ENCODE measurements around the gene USP46. TPM values are rescaled to one million over a fixed set of nuclear protein-coding genes. Genes with fewer than 3 reads are reported as not detected.

USP46 gene, protein sequence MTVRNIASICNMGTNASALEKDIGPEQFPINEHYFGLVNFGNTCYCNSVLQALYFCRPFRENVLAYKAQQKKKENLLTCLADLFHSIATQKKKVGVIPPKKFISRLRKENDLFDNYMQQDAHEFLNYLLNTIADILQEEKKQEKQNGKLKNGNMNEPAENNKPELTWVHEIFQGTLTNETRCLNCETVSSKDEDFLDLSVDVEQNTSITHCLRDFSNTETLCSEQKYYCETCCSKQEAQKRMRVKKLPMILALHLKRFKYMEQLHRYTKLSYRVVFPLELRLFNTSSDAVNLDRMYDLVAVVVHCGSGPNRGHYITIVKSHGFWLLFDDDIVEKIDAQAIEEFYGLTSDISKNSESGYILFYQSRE
- 21.3 and 29.8 TPM in 2 replicates for total RNA-seq (2014; rRNA removed; shearing (Covaris generic))

DNA sequence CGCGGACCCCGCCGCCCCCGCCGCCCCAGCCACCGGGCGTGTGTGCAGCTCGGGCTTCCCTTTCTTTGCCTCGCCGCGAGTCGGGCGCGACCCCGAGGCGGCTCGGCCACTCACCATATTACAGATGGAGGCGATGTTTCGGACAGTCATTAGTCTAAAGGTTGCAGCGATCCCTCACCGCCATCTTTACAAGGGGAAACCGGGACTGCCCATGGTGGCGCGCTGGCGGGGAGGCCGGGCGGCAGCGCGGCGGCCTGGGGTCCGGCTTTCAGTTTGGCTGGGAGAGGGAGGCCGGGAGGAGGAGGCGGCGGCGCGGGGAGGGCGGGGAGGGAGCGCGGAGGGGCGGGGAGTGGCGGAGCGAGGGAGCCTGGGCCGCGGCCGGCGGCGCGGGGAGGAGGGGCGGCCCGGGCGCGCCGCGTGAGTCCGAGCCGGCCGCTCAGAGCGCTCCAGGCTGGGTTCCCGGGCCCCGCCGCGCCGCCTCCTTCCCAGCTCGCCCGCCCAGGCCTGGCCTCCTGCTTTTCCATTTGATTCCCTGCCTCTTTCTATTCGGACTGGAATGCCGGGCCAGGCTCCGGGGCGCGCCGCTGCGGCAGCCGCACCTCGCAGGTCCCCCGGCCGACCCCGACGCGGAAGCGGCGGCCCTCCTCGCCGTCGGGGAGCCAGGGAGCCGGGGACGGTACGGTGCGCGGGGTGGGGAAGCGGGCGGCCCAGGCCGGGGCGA lies at the start of gene USP46:
Gene USP46, minus strand, starts transcription at position 301 of the 721 bp plus-strand sequence. Its CDS starts 151 bp downstream, at position 150.
- Histone ChIP-seq H3K27me3 (ENCODE audit: control insufficient read depth, insufficient read depth, low read length) (peaks cover 5% of the 10 kb centered on the region), H3K36me3 (replicated peaks; ENCODE audit: control insufficient read depth, insufficient read depth, low read length) (no peaks in the 10 kb centered on the region), H3K4me3 (ENCODE audit: insufficient read depth, low read depth, low read length) (peak within 1 kb of the TSS; percentile 73)
- peak; percentile 94 for DNase-seq

DNA sequence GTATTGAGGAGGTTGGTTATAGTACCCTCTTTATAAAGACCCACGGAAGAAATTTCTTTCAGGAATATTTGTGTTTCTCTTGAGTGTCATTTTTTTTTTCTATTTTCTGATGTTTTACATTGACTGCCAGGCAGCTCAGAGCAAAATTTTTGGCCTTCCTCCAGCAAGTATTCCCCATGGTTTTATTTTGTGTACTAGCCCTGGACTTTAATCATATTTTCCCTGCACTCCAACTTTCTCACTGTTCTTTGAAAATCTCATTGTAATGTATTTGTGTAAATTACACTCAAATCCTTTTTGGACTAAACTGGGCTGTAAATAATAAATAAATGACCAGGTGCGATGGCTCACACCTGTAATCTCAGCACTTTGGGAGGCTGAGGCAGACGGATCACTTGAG lies 45.6 kb upstream of the USP46 start:
- Histone ChIP-seq H3K36me3 (replicated peaks; ENCODE audit: control insufficient read depth, insufficient read depth, low read length) (no peaks in the 10 kb centered on the region), H3K4me3 (ENCODE audit: insufficient read depth, low read depth, low read length) (no peak overlapping the region), H3K27me3 (ENCODE audit: control insufficient read depth, insufficient read depth, low read length) (no peaks in the 10 kb centered on the region)
- DNase-seq, result no peak

DNA sequence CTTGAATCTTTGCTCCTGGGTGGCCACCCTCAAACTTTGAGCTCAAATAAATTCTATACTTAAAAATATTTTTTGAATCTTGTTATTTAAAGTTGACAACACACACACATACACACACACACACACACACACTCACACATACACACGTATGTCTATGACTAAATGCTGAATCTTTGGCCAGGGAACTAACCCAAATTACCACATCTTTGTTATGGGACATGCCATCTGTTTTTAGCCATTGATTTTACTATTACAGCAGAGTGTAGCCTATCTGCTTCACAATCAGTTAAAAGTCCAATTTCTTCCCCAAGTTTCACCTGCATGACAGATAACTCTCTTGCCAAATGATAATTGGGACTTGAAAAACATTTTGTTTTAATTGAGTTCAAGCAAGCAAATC lies 45.0 kb upstream of the USP46 start:
- DNase-seq, result no peak
- H3K36me3 ChIP-seq (replicated peaks; ENCODE audit: control insufficient read depth, insufficient read depth, low read length), result no peaks in the 10 kb centered on the region
- H3K4me3 ChIP-seq (ENCODE audit: insufficient read depth, low read depth, low read length), result no peak overlapping the region
- H3K27me3 ChIP-seq (ENCODE audit: control insufficient read depth, insufficient read depth, low read length), result no peaks in the 10 kb centered on the region

DNA sequence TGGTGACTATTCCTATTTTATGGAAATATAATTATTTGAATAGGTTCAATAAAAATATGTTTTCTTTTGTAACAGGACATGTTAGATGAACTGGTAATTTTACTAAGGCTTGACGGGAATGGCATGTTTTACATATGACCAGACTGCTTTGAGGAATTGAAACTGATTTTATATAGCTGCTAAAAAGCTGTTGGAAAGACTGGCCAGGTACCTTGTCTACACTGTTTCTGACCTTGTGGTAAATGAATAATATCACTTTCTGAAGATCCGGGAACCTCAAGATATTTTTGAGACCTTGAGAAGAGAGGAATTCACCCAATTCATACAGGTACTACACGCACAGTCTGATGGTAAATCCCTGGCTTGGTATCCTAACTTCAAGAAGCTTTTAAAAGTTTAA lies 42.1 kb upstream of the USP46 start:
- H3K27me3 ChIP-seq (ENCODE audit: control insufficient read depth, insufficient read depth, low read length), result no peaks in the 10 kb centered on the region
- H3K4me3 ChIP-seq (ENCODE audit: insufficient read depth, low read depth, low read length), result no peak overlapping the region
- no peaks in the 10 kb centered on the region for H3K36me3 ChIP-seq (replicated peaks; ENCODE audit: control insufficient read depth, insufficient read depth, low read length)
- DNase-seq, result no peak

DNA sequence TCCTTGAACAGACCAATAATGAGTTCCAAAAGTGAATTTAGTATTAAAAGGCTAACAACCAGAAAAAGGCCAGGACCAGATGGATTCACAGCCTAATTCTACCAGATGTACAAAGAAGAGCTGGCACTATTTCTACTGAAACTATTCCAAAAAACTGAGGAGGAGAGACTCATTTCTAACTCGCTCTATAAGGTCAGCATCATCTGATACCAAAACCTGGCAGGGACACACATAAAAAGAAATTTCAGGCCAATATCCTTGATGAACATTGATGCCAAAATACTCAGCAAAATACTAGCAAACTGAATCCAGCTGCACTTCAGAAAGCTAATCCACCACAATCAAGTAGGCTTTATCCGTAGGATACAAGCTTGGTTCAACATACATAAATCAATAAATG lies 35.8 kb upstream of the USP46 start:
- no peak for DNase-seq
- H3K4me3 ChIP-seq (ENCODE audit: insufficient read depth, low read depth, low read length), result no peak overlapping the region
- H3K36me3 ChIP-seq (replicated peaks; ENCODE audit: control insufficient read depth, insufficient read depth, low read length), result no peaks in the 10 kb centered on the region
- no peaks in the 10 kb centered on the region for H3K27me3 ChIP-seq (ENCODE audit: control insufficient read depth, insufficient read depth, low read length)

DNA sequence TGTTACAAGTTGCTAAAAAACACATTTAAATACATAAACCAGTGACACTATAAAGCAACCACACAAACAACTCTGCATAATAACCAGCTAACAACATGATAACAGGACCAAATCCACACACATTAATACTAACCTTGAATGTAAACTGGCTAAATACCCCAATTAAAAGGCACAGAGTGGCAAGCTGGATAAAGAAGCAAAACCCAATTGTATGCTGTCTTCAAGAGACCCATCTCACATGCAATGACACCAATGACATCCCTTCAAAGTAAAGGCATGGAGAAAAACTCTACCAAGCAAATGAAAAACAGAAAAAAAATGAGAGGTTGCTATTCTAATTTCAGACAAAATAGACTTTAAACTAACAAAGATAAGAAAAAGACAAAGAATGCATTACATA lies 34.4 kb upstream of the USP46 start:
- Histone ChIP-seq H3K4me3 (ENCODE audit: insufficient read depth, low read depth, low read length) (no peak overlapping the region), H3K27me3 (ENCODE audit: control insufficient read depth, insufficient read depth, low read length) (no peaks in the 10 kb centered on the region), H3K36me3 (replicated peaks; ENCODE audit: control insufficient read depth, insufficient read depth, low read length) (no peaks in the 10 kb centered on the region)
- no peak for DNase-seq

DNA sequence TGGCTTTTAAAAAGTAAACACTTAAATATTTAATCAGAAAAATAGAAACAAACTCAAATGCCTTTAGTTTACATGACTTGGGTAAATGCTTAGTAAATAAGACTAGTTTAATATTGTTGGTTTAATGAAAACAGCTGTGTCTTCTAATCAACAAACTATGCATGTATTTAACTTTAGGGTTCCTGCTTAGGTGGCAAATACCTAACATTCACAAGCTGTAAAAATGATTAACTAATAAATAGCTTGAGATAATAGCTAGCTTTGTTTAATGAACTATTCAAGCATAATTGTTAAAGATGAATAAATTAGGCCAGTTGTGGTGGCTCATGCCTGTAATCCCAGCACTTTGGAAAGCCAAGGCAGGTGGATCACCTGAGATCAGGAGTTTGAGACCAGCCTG lies 30.0 kb upstream of the USP46 start:
- no peak for DNase-seq
- H3K36me3 ChIP-seq (replicated peaks; ENCODE audit: control insufficient read depth, insufficient read depth, low read length), result no peaks in the 10 kb centered on the region
- no peak overlapping the region for H3K4me3 ChIP-seq (ENCODE audit: insufficient read depth, low read depth, low read length)
- H3K27me3 ChIP-seq (ENCODE audit: control insufficient read depth, insufficient read depth, low read length), result no peaks in the 10 kb centered on the region

DNA sequence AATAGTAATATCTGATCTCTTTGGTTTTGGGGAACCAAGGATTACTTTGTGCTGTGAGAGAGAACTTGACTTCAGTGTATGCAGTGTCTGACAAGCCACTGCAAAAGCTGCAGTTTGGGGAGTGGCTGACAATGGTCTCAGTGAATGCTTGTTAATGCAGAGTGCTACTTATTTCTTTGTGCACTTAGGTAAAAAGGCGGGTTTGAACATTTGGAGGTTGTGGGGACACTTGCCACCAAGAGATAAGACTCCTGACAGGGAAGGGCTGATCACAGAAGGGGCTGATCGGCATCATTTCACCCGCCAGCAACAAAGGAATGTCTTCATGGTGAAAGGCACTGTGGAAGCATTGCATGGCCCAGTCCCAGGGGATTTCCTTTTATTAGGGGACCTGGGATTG lies 28.6 kb upstream of the USP46 start:
- no peak for DNase-seq
- Histone ChIP-seq H3K36me3 (replicated peaks; ENCODE audit: control insufficient read depth, insufficient read depth, low read length) (no peaks in the 10 kb centered on the region), H3K4me3 (ENCODE audit: insufficient read depth, low read depth, low read length) (no peak overlapping the region), H3K27me3 (ENCODE audit: control insufficient read depth, insufficient read depth, low read length) (no peaks in the 10 kb centered on the region)

DNA sequence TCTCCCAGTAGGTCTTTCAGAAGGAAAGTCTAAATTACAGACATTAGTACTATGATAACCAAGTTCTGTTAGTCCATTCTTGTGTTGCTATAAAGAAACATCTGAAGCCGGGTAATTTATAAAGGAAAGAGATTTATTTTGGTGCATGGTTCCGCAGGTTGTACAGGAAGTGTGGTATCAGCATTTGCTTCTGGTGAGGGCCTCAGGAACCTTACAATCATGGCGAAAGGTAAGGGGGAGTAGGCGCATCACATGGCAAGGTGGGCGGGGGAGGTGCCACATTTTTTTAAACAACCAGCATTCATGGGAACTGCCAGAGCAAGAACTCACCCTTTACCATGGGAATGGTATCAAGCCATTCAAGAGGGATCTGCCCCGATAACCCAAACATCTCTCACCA lies 26.2 kb upstream of the USP46 start:
- Histone ChIP-seq H3K36me3 (replicated peaks; ENCODE audit: control insufficient read depth, insufficient read depth, low read length) (no peaks in the 10 kb centered on the region), H3K27me3 (ENCODE audit: control insufficient read depth, insufficient read depth, low read length) (no peaks in the 10 kb centered on the region), H3K4me3 (ENCODE audit: insufficient read depth, low read depth, low read length) (no peak overlapping the region)
- no peak for DNase-seq

DNA sequence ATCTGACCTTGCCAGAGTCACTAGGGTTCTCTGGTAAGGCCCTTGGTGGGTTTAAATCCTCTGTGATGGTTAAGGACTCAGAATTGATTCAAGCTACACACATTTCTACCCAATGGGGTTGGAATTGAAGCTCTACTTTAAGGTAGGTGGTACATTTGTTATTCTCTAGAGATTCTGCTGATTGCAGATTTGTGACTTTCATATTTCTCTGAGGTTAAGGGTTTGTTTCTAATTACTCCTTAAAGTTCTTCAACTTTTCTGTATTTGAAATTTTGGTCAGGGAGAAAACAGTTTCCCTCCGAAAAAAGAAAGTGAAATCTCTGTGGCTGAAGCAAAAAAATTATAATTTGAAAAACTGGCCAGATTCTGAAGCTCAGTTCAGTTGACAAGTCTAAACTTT lies 25.8 kb upstream of the USP46 start:
- no peak overlapping the region for H3K4me3 ChIP-seq (ENCODE audit: insufficient read depth, low read depth, low read length)
- H3K36me3 ChIP-seq (replicated peaks; ENCODE audit: control insufficient read depth, insufficient read depth, low read length), result no peaks in the 10 kb centered on the region
- DNase-seq, result no peak
- H3K27me3 ChIP-seq (ENCODE audit: control insufficient read depth, insufficient read depth, low read length), result no peaks in the 10 kb centered on the region

DNA sequence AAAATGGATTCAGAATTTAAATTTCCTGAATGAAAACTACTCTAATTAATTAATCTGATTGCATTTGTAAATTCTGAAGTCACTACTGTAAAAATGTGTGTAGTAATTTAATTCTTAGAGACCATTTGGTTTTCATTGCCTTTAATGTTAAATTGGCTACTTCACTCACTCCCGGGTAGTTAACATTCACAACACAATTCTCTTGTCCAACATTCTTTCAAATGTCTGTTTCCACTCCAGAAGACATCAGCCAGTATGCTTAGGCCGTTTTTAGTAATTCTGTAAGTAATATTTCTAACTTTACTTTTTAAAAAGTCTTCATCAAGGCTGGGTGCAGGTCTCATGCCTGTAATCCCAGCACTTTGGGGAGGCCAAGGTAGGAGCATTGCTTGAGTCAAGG lies 21.3 kb upstream of the USP46 start:
- H3K27me3 ChIP-seq (ENCODE audit: control insufficient read depth, insufficient read depth, low read length), result no peaks in the 10 kb centered on the region
- H3K4me3 ChIP-seq (ENCODE audit: insufficient read depth, low read depth, low read length), result no peak overlapping the region
- no peaks in the 10 kb centered on the region for H3K36me3 ChIP-seq (replicated peaks; ENCODE audit: control insufficient read depth, insufficient read depth, low read length)
- DNase-seq, result no peak

DNA sequence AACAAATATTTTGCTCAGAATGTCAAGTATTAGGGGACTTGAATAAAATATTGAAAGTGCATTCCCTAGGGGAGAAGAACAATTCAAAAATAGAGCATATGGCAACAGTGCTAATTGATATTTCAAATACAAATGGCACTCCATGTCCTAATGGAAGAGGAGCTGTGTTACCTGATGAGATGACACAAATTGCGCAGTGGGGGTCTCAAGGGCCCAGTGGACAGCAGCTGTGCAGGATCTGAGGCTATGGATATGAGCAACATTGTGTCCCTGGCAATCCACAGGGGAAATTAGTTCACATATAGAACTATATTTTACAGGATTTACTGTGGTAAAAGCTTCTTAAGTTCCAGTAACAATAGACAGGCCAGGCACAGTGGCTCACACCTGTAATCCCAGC lies 17.4 kb upstream of the USP46 start:
- Histone ChIP-seq H3K27me3 (ENCODE audit: control insufficient read depth, insufficient read depth, low read length) (no peaks in the 10 kb centered on the region), H3K4me3 (ENCODE audit: insufficient read depth, low read depth, low read length) (no peak overlapping the region), H3K36me3 (replicated peaks; ENCODE audit: control insufficient read depth, insufficient read depth, low read length) (no peaks in the 10 kb centered on the region)
- DNase-seq, result no peak

DNA sequence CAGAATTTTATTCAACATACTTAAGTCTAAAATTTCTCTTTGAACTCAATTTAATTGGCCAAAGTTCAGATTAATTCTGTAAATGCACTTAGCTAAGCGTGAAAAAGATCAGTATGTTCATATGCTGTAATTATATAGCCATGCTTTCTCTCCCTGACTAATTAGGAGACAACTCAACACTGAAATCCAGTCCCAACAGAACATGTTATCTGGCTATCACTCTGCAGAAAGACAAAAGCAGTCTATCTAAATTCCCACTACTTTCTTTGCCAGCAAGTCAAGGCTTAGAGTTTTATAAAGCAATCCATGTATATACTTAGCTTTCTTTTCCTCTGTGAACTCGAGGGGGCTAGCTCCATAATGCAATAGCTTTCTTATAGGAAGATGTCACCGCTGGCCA lies 16.0 kb upstream of the USP46 start:
- Histone ChIP-seq H3K4me3 (ENCODE audit: insufficient read depth, low read depth, low read length) (no peak overlapping the region), H3K36me3 (replicated peaks; ENCODE audit: control insufficient read depth, insufficient read depth, low read length) (no peaks in the 10 kb centered on the region)
- no peak for DNase-seq

DNA sequence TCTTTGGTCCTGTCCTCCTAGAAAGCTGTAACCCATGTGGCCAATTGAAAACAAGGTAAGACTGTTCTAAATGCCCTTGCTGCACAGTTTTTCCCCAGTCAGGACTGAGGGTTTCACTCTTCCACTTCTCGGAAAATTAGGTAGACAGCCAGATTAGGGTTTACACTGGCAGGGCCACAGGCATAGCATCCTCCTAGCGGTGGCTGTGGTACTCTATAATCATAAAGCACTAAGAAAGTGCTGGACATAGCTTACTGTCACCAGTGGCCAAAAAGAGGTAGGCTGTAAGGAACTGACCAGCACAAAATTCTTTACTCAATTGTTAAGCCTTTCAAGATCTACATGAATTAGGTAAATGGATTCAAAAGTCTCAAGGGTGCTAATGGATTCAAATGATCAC lies 11.6 kb upstream of the USP46 start:
- DNase-seq, result no peak
- no peaks in the 10 kb centered on the region for H3K36me3 ChIP-seq (replicated peaks; ENCODE audit: control insufficient read depth, insufficient read depth, low read length)
- no peaks in the 10 kb centered on the region for H3K27me3 ChIP-seq (ENCODE audit: control insufficient read depth, insufficient read depth, low read length)
- no peak overlapping the region for H3K4me3 ChIP-seq (ENCODE audit: insufficient read depth, low read depth, low read length)

More for the DNA sequence above, 16.0 kb upstream of the USP46 start:
- H3K27me3 ChIP-seq (ENCODE audit: control insufficient read depth, insufficient read depth, low read length), result no peaks in the 10 kb centered on the region

DNA sequence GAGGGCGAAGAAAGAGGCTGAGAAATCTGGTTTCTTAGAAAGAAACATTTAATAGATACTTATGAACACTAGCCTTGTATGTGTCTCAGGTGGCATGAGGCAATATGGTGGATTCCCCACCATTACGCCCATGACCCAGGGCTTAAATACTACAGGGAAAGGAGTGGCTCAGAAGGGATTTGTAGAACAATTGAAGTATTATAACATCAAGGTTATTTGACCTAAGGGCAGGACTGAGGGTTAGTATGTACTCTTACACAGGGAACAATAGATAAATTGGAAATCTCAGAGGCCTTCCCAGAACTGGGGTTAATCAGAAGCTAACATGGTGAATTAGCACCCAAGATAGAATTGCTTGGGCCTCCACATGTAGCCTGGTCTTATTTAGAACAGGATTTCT lies 11.0 kb upstream of the USP46 start:
- Histone ChIP-seq H3K27me3 (ENCODE audit: control insufficient read depth, insufficient read depth, low read length) (no peaks in the 10 kb centered on the region), H3K4me3 (ENCODE audit: insufficient read depth, low read depth, low read length) (no peak overlapping the region), H3K36me3 (replicated peaks; ENCODE audit: control insufficient read depth, insufficient read depth, low read length) (no peaks in the 10 kb centered on the region)
- DNase-seq, result no peak

Data from H7 (cell line).